SK-N-SH (cell line): ENCODE data around the gene CDK5RAP1. TPM values are rescaled to one million over a fixed set of nuclear protein-coding genes. Genes with fewer than 3 reads are reported as not detected.

Experiments used
- CTCF ChIA-PET: fragments of 300-600, 350-600 bp; formaldehyde crosslinking; extraction: SDS; loops from one replicate; lab custom pipeline; 2021; lab: Yijun Ruan, JAX
- POLR2A ChIA-PET: fragments of 350-600 bp; sonication (Branson Sonifier 250); formaldehyde crosslinking; extraction: SDS; loops from one replicate; lab custom pipeline; 2020; ENCODE audit warnings: antibody characterized with exemption, inconsistent platforms; lab: Yijun Ruan, JAX
- DNase-seq: peaks from one replicate; pipeline ENCODE4 v3.0.0; 2012
- H2AFZ ChIP-seq: fragments of 200-600 bp; sonication (generic); 2 replicates; pipeline ENCODE4 v1.8.1; 2016; ENCODE audit warnings: antibody characterized with exemption, mild to moderate bottlenecking, low read depth
- H3F3A ChIP-seq: fragments of 200-600 bp; sonication (generic); replicated peaks from 2 replicates; pipeline ENCODE3; 2016; ENCODE audit warnings: antibody characterized with exemption, mild to moderate bottlenecking; ENCODE audit not compliant: insufficient read depth
- H3K27ac ChIP-seq, 2 experiments: fragments of 200-500 bp in 1 of 2; fragments of 200-600 bp in 1 of 2; sonication (Bioruptor generic) in 1 of 2; sonication (generic), shearing (Covaris generic) in 1 of 2; 2 replicates each; pipeline versions ENCODE4 v1.5.1 to v1.6.1; 2014 to 2016; ENCODE audit warnings: low read depth in 2 of 2, inconsistent platforms in 1 of 2, low read length in 1 of 2, mild to moderate bottlenecking in 1 of 2, mixed read lengths in 1 of 2
- H3K27me3 ChIP-seq: fragments of 200-600 bp; sonication (generic), shearing (Covaris generic); 2 replicates; pipeline ENCODE4 v1.6.1; 2016; ENCODE audit warnings: mixed run types; ENCODE audit not compliant: insufficient read depth
- H3K36me3 ChIP-seq, 2 experiments: fragments of 200-500 bp in 1 of 2; fragments of 200-600 bp in 1 of 2; sonication (Bioruptor generic) in 1 of 2; sonication (generic) in 1 of 2; replicated peaks in 1 of 2; 2 replicates each; pipeline versions ENCODE3 to v1.5.1; 2014 to 2016; ENCODE audit warnings: low read length in 1 of 2, mild to moderate bottlenecking in 1 of 2; ENCODE audit not compliant: insufficient read depth in 2 of 2, control insufficient read depth in 1 of 2
- H3K4me1 ChIP-seq, 2 experiments: fragments of 200-500 bp in 1 of 2; fragments of 200-600 bp in 1 of 2; sonication (Bioruptor generic) in 1 of 2; sonication (generic), shearing (Covaris generic) in 1 of 2; 2 replicates each; pipeline versions ENCODE4 v1.5.1 to v1.6.1; 2014 to 2016; ENCODE audit warnings: low read depth in 1 of 2, low read length in 1 of 2, mixed run types in 1 of 2; ENCODE audit not compliant: insufficient read depth in 2 of 2, control insufficient read depth in 1 of 2
- H3K4me2 ChIP-seq: fragments of 200-600 bp; sonication (generic), shearing (Covaris generic); 2 replicates; pipeline ENCODE4 v1.6.1; 2017; ENCODE audit warnings: mixed run types
- H3K4me3 ChIP-seq, 2 experiments: fragments of 200-500 bp in 1 of 2; fragments of 200-600 bp in 1 of 2; sonication (Bioruptor generic) in 1 of 2; sonication (generic), shearing (Covaris generic) in 1 of 2; 2 replicates each; pipeline versions ENCODE4 v1.5.1 to v1.8.1; 2014 to 2016; ENCODE audit warnings: low read depth in 2 of 2, inconsistent platforms in 1 of 2, low read length in 1 of 2, mild to moderate bottlenecking in 1 of 2, mixed read lengths in 1 of 2, moderate library complexity in 1 of 2
- H3K79me2 ChIP-seq: fragments of 200-600 bp; sonication (generic); 2 replicates; pipeline ENCODE4 v1.8.1; 2017; ENCODE audit warnings: mild to moderate bottlenecking; ENCODE audit not compliant: insufficient read depth
- H3K9ac ChIP-seq: fragments of 200-600 bp; sonication (generic); 2 replicates; pipeline ENCODE4 v1.6.1; 2017; ENCODE audit warnings: mixed run types
- H3K9me2 ChIP-seq: fragments of 200-600 bp; sonication (generic); 2 replicates; pipeline ENCODE4 v1.6.1; 2017; ENCODE audit warnings: mixed run types
- H3K9me3 ChIP-seq: fragments of 200-600 bp; sonication (generic); 2 replicates; pipeline ENCODE4 v1.6.1; 2017; ENCODE audit warnings: mixed run types, mild to moderate bottlenecking, moderate library complexity
- H4K20me1 ChIP-seq: fragments of 200-600 bp; sonication (generic); 2 replicates; pipeline ENCODE4 v1.6.1; 2017; ENCODE audit warnings: mild to moderate bottlenecking, mixed run types; ENCODE audit not compliant: insufficient read depth
- ELF1 ChIP-seq: IDR thresholded peaks from 2 replicates; pipeline ENCODE4 v1.4.0; 2012
- FOXM1 ChIP-seq: IDR thresholded peaks from 2 replicates; pipeline ENCODE4 v1.4.0; 2012; ENCODE audit warnings: low read depth, mild to moderate bottlenecking
- JUND ChIP-seq: IDR thresholded peaks from 2 replicates; pipeline ENCODE4 v1.4.0; 2012
- RAD21 ChIP-seq: IDR thresholded peaks from 2 replicates; pipeline ENCODE4 v1.6.1; 2012; ENCODE audit warnings: mild to moderate bottlenecking, low read length
- RXRA ChIP-seq: IDR thresholded peaks from 2 replicates; pipeline ENCODE4 v1.4.0; 2012; ENCODE audit warnings: low read depth, mild to moderate bottlenecking, borderline replicate concordance
- TCF12 ChIP-seq: IDR thresholded peaks from 2 replicates; pipeline ENCODE4 v1.4.0; 2012
- TEAD4 ChIP-seq: IDR thresholded peaks from 2 replicates; pipeline ENCODE4 v1.4.0; 2012; ENCODE audit warnings: mild to moderate bottlenecking, borderline replicate concordance; ENCODE audit not compliant: insufficient read depth
- WGBS: methylation state at CpG from one replicate; pipeline ENCODE4 v1.1.6; 2017; ENCODE audit warnings: low lambda C conversion rate; 5-methylcytosine and 5-hydroxymethylcytosine counted together
- polyA plus RNA-seq, 3 experiments: library from polyadenylated mRNA; depleted of rRNA; stranded (reverse); fragments of >200 nt; gene quantifications; 2 replicates each; pipeline ENCODE4 v1.2.3, GENCODE V29; 2012
- TF ChIP-seq, protein P1 (sequence below): IDR thresholded peaks from 2 replicates; pipeline ENCODE4; 2012
- TF ChIP-seq, protein P2 (sequence below): IDR thresholded peaks from 2 replicates; pipeline ENCODE4 v1.6.1; 2012; ENCODE audit warnings: mild to moderate bottlenecking, low read depth, low read length, moderate library complexity
- TF ChIP-seq, protein P3 (sequence below): fragments of 200-600 bp; sonication (generic); IDR thresholded peaks from 2 replicates; pipeline ENCODE4 v1.6.1; 2017; ENCODE audit warnings: antibody characterized with exemption, mild to moderate bottlenecking, moderate library complexity
- TF ChIP-seq, protein P4 (sequence below): fragments of 150-350 bp; IDR thresholded peaks from 2 replicates; pipeline ENCODE4 v1.6.1; 2017; ENCODE audit warnings: antibody characterized with exemption, low read length, low read depth, borderline replicate concordance

CDK5RAP1 gene
- polyA plus RNA-seq, 1 of the 3 experiments (the other 2 are of a cell fraction), result 30.5 TPM

DNA sequence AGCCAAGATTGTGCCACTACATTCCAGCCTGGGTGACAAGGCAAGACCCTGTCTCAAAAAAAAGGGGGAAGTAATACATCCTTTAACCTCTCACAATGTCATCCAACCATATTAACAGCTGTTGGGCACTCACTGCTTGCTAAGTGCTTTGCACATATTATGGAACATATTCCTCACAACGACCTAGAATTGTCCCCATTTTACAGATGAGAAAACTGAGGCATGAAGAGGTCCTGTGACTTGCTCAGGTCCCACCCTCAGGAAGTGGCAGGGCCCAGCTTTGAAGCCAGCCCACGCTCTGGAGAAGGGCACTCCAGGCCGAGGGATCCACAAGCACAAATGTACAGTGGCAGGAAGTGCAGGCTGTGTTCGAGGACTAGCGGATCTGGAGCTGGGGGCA lies 85.0 kb downstream of the CDK5RAP1 start:
- Histone ChIP-seq H3K9ac (no peak overlapping the region), H3K9me3 (no peaks in the 10 kb centered on the region), H3K4me3 (no peak overlapping the region), H2AFZ (no peak overlapping the region), H3F3A (no peaks in the 10 kb centered on the region), H3K4me1 (no peaks in the 10 kb centered on the region), H3K9me2 (no peaks in the 10 kb centered on the region), H3K27ac (no peak overlapping the region), H3K79me2 (no peaks in the 10 kb centered on the region), H3K36me3 (no peaks in the 10 kb centered on the region), H3K4me2 (no peak overlapping the region), H4K20me1 (no peaks in the 10 kb centered on the region), H3K27me3 (peaks cover 23% of the 10 kb centered on the region; the same call in 1 of the 2 replicates)
- 43% methylated on average over 5 of the region's 5 CpGs for WGBS
- ChIA-PET POLR2A (no interaction called here), CTCF (interaction anchor here (4.7 kb wide), 1 partner anchor 17 kb away, joined by 19 read pairs; no protein-coding TSS in a partner anchor)
- TF ChIP-seq, protein P1, sequence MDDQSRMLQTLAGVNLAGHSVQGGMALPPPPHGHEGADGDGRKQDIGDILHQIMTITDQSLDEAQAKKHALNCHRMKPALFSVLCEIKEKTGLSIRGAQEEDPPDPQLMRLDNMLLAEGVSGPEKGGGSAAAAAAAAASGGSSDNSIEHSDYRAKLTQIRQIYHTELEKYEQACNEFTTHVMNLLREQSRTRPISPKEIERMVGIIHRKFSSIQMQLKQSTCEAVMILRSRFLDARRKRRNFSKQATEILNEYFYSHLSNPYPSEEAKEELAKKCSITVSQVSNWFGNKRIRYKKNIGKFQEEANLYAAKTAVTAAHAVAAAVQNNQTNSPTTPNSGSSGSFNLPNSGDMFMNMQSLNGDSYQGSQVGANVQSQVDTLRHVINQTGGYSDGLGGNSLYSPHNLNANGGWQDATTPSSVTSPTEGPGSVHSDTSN, result no peak
- TF ChIP-seq, protein P2, sequence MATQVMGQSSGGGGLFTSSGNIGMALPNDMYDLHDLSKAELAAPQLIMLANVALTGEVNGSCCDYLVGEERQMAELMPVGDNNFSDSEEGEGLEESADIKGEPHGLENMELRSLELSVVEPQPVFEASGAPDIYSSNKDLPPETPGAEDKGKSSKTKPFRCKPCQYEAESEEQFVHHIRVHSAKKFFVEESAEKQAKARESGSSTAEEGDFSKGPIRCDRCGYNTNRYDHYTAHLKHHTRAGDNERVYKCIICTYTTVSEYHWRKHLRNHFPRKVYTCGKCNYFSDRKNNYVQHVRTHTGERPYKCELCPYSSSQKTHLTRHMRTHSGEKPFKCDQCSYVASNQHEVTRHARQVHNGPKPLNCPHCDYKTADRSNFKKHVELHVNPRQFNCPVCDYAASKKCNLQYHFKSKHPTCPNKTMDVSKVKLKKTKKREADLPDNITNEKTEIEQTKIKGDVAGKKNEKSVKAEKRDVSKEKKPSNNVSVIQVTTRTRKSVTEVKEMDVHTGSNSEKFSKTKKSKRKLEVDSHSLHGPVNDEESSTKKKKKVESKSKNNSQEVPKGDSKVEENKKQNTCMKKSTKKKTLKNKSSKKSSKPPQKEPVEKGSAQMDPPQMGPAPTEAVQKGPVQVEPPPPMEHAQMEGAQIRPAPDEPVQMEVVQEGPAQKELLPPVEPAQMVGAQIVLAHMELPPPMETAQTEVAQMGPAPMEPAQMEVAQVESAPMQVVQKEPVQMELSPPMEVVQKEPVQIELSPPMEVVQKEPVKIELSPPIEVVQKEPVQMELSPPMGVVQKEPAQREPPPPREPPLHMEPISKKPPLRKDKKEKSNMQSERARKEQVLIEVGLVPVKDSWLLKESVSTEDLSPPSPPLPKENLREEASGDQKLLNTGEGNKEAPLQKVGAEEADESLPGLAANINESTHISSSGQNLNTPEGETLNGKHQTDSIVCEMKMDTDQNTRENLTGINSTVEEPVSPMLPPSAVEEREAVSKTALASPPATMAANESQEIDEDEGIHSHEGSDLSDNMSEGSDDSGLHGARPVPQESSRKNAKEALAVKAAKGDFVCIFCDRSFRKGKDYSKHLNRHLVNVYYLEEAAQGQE, result no peak
- TF ChIP-seq TCF12, result no peak
- TF ChIP-seq, protein P3, sequence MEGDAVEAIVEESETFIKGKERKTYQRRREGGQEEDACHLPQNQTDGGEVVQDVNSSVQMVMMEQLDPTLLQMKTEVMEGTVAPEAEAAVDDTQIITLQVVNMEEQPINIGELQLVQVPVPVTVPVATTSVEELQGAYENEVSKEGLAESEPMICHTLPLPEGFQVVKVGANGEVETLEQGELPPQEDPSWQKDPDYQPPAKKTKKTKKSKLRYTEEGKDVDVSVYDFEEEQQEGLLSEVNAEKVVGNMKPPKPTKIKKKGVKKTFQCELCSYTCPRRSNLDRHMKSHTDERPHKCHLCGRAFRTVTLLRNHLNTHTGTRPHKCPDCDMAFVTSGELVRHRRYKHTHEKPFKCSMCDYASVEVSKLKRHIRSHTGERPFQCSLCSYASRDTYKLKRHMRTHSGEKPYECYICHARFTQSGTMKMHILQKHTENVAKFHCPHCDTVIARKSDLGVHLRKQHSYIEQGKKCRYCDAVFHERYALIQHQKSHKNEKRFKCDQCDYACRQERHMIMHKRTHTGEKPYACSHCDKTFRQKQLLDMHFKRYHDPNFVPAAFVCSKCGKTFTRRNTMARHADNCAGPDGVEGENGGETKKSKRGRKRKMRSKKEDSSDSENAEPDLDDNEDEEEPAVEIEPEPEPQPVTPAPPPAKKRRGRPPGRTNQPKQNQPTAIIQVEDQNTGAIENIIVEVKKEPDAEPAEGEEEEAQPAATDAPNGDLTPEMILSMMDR, result no peak
- TF ChIP-seq ELF1, result no peak
- no peak for TF ChIP-seq JUND
- no peak for DNase-seq

DNA sequence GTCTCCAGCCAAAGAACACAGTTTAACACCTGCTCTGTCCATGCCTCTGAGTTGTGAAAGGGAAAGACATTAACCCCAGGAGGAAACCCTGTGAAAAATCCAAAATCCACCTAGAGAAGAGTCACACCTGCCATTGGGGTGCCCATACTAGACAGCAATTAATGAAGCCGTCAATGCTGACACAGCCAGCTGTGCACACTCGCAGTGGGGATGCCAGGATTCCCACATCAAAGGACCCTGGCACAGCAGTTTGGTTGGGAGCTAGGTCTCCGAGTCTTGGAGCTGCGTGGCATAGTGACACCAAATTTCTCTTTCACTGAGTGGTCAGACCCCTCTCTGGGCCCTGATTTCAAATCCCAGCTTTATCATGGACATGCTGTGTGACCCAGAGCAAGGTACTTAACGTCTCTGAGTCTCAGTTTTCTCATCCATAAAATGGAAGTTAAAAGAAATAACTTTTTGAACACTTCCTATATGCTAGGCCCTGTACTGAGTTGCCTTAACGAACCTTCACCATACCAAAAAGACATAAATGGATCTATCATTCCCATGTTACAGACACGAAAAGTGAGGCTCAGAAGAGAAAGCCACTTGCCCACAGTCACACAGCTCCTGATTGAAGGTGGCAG lies 87.5 kb downstream of the CDK5RAP1 start:
- no peak overlapping the region for H3K4me3 ChIP-seq
- H3K9ac ChIP-seq, result no peak overlapping the region
- H3K27me3 ChIP-seq, result peaks cover 16% of the 10 kb centered on the region; the same call in 1 of the 2 replicates
- POLR2A ChIA-PET, result no interaction called here
- H3F3A ChIP-seq, result no peaks in the 10 kb centered on the region
- no peaks in the 10 kb centered on the region; a peak in 1 of 4 replicates for H3K4me1 ChIP-seq
- no peak overlapping the region for H3K27ac ChIP-seq
- CTCF ChIA-PET, result interaction anchor here (0.9 to 4.7 kb wide), 2 partner anchors 15 to 51 kb away, joined by 3 to 19 read pairs; no protein-coding TSS in a partner anchor
- H3K79me2 ChIP-seq, result no peaks in the 10 kb centered on the region
- no peaks in the 10 kb centered on the region for H3K9me3 ChIP-seq
- 33% methylated on average over 5 of the region's 7 CpGs for WGBS
- H3K9me2 ChIP-seq, result no peaks in the 10 kb centered on the region
- H3K36me3 ChIP-seq, result no peaks in the 10 kb centered on the region
- no peak for DNase-seq
- no peak overlapping the region for H3K4me2 ChIP-seq
- no peak overlapping the region for H2AFZ ChIP-seq
- no peaks in the 10 kb centered on the region for H4K20me1 ChIP-seq
- TF ChIP-seq RAD21 (no peak), TEAD4 (no peak), RXRA (no peak), FOXM1 (no peak)
- TF ChIP-seq, protein P3, result no peak
- TF ChIP-seq, protein P4, sequence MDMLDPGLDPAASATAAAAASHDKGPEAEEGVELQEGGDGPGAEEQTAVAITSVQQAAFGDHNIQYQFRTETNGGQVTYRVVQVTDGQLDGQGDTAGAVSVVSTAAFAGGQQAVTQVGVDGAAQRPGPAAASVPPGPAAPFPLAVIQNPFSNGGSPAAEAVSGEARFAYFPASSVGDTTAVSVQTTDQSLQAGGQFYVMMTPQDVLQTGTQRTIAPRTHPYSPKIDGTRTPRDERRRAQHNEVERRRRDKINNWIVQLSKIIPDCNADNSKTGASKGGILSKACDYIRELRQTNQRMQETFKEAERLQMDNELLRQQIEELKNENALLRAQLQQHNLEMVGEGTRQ, result no peak
- TF ChIP-seq, protein P2, result no peak
